BLaER1 treated with 17β-estradiol and CSF1 and Interleukin-3, amounts not matched to agents 10 nM and 100 nM (cell line): ENCODE results near the gene EFCAB11.

Source experiments
- H3K27ac ChIP-seq, 11 experiments: shearing (Covaris generic); formaldehyde crosslinking; 2 replicates each; pipeline ENCODE4 v1.8.1; 2022
- H3K27me3 ChIP-seq, 11 experiments: shearing (Covaris generic); formaldehyde crosslinking; 2 replicates each; pipeline ENCODE4 v1.8.1; 2022
- H3K36me3 ChIP-seq, 11 experiments: shearing (Covaris generic); formaldehyde crosslinking; 2 replicates each; pipeline ENCODE4 v1.8.1; 2022
- H3K4me1 ChIP-seq, 10 experiments: shearing (Covaris generic); formaldehyde crosslinking; 2 replicates each; pipeline ENCODE4 v1.8.1; 2022
- H3K4me2 ChIP-seq, 11 experiments: shearing (Covaris generic); formaldehyde crosslinking; 2 replicates each; pipeline ENCODE4 v1.8.1; 2022
- H3K4me3 ChIP-seq, 10 experiments: shearing (Covaris generic); formaldehyde crosslinking; 2 replicates each; pipeline ENCODE4 v1.8.1; 2022
- H3K9ac ChIP-seq, 11 experiments: shearing (Covaris generic); formaldehyde crosslinking; 2 replicates each; pipeline ENCODE4 v1.8.1; 2022
- H3K9me3 ChIP-seq, 11 experiments: shearing (Covaris generic); formaldehyde crosslinking; replicated peaks in 1 of 11; 2 replicates each; pipeline ENCODE4 v1.8.1; 2022
- H4K20me1 ChIP-seq, 11 experiments: shearing (Covaris generic); formaldehyde crosslinking; 2 replicates each; pipeline ENCODE4 v1.8.1; 2022
- Cebpa-rat ChIP-seq, 11 experiments: shearing (Covaris generic); IDR thresholded peaks; 2 replicates each; pipeline ENCODE4 v1.8.1; 2022

Gene EFCAB11

GRCh38 chr14:89953602-89954001 lies 928 bp downstream of the EFCAB11 start:
- no peaks in the 10 kb centered on the region for H4K20me1 ChIP-seq
- H3K27me3 ChIP-seq = no peaks in the 10 kb centered on the region
- H3K4me1 ChIP-seq = peaks cover 22 to 30% (median 26%) of the 10 kb centered on the region in 10 experiments
- peaks cover 23 to 47% (median 30%) of the 10 kb centered on the region in 11 experiments for H3K36me3 ChIP-seq
- H3K4me2 ChIP-seq = peak overlapping the region; percentile 76 to 94 (median 91)
- TF ChIP-seq Cebpa-rat (IDR thresholded peaks at IDR 0.05) = no peak
- peaks cover 10 to 18% (median 14%) of the 10 kb centered on the region in 11 experiments for H3K9me3 ChIP-seq
- H3K27ac ChIP-seq = no peak overlapping the region
- H3K9ac ChIP-seq = peak overlapping the region; percentile 67 to 96 (median 88); a peak in 15 of 22 replicates
- peak overlapping the region; percentile 78 to 96 (median 86); a peak in 16 of 20 replicates for H3K4me3 ChIP-seq

GRCh38 chr14:89952576-89952975 lies 2.0 kb downstream of the EFCAB11 start:
- Histone ChIP-seq H3K9ac (no peak overlapping the region), H3K36me3 (peaks cover 13 to 41% (median 23%) of the 10 kb centered on the region in 11 experiments), H3K4me2 (no peak overlapping the region), H3K4me3 (no peak overlapping the region), H3K27ac (no peak overlapping the region), H3K4me1 (peaks cover 20 to 28% (median 24%) of the 10 kb centered on the region in 10 experiments), H4K20me1 (no peaks in the 10 kb centered on the region), H3K27me3 (no peaks in the 10 kb centered on the region), H3K9me3 (peaks cover 0 to 8% (median 4%) of the 10 kb centered on the region in 11 experiments; a peak in 20 of 22 replicates)
- TF ChIP-seq Cebpa-rat (IDR thresholded peaks at IDR 0.05) = no peak

GRCh38 chr14:89947344-89947743 lies 7.2 kb downstream of the EFCAB11 start:
- Histone ChIP-seq H3K36me3 (peaks cover 7 to 32% (median 19%) of the 10 kb centered on the region in 11 experiments), H3K9me3 (no peaks in the 10 kb centered on the region), H4K20me1 (no peaks in the 10 kb centered on the region), H3K4me1 (no peaks in the 10 kb centered on the region), H3K4me2 (no peak overlapping the region), H3K27me3 (no peaks in the 10 kb centered on the region), H3K4me3 (no peak overlapping the region), H3K9ac (no peak overlapping the region), H3K27ac (no peak overlapping the region)
- no peak for TF ChIP-seq Cebpa-rat (IDR thresholded peaks at IDR 0.05)

GRCh38 chr14:89941830-89942377 lies 12.6 kb downstream of the EFCAB11 start:
- Histone ChIP-seq H3K27me3 (no peaks in the 10 kb centered on the region), H3K27ac (no peak overlapping the region), H3K9ac (no peak overlapping the region), H4K20me1 (no peaks in the 10 kb centered on the region), H3K4me2 (no peak overlapping the region), H3K36me3 (peaks cover 0 to 9% (median 0%) of the 10 kb centered on the region in 11 experiments; a peak in 2 of 22 replicates), H3K4me3 (no peak overlapping the region), H3K9me3 (no peaks in the 10 kb centered on the region), H3K4me1 (no peaks in the 10 kb centered on the region)
- TF ChIP-seq Cebpa-rat (IDR thresholded peaks at IDR 0.05) = no peak

GRCh38 chr14:89936654-89937185 lies 17.8 kb downstream of the EFCAB11 start:
- TF ChIP-seq Cebpa-rat (IDR thresholded peaks at IDR 0.05) = no peak
- no peaks in the 10 kb centered on the region for H3K9me3 ChIP-seq
- no peaks in the 10 kb centered on the region for H4K20me1 ChIP-seq
- no peak overlapping the region for H3K4me3 ChIP-seq
- no peaks in the 10 kb centered on the region for H3K27me3 ChIP-seq
- H3K4me1 ChIP-seq = no peaks in the 10 kb centered on the region
- no peak overlapping the region for H3K27ac ChIP-seq
- no peak overlapping the region for H3K9ac ChIP-seq
- no peak overlapping the region for H3K4me2 ChIP-seq
- H3K36me3 ChIP-seq = peaks cover 0 to 5% (median 0%) of the 10 kb centered on the region in 11 experiments; a peak in 2 of 22 replicates

GRCh38 chr14:89933002-89933401 lies 21.5 kb downstream of the EFCAB11 start:
- Histone ChIP-seq H3K27ac (no peak overlapping the region), H3K4me1 (no peaks in the 10 kb centered on the region), H3K36me3 (peaks cover 0 to 19% (median 13%) of the 10 kb centered on the region in 11 experiments; a peak in 14 of 22 replicates), H3K9me3 (no peaks in the 10 kb centered on the region), H3K4me2 (no peak overlapping the region), H3K4me3 (no peak overlapping the region), H4K20me1 (no peaks in the 10 kb centered on the region), H3K9ac (no peak overlapping the region), H3K27me3 (no peaks in the 10 kb centered on the region)
- TF ChIP-seq Cebpa-rat (IDR thresholded peaks at IDR 0.05) = no peak

GRCh38 chr14:89927186-89927865 lies 27.2 kb downstream of the EFCAB11 start:
- no peaks in the 10 kb centered on the region for H4K20me1 ChIP-seq
- H3K36me3 ChIP-seq = peaks cover 0 to 21% (median 14%) of the 10 kb centered on the region in 11 experiments; a peak in 15 of 22 replicates

GRCh38 chr14:89926694-89927093 lies 27.8 kb downstream of the EFCAB11 start:
- Histone ChIP-seq H3K27me3 (no peaks in the 10 kb centered on the region), H3K27ac (no peak overlapping the region), H3K36me3 (peaks cover 0 to 21% (median 11%) of the 10 kb centered on the region in 11 experiments; a peak in 15 of 22 replicates), H4K20me1 (no peaks in the 10 kb centered on the region), H3K4me1 (peaks cover 0 to 16% (median 2%) of the 10 kb centered on the region in 10 experiments; a peak in 5 of 20 replicates), H3K9ac (no peak overlapping the region), H3K9me3 (no peaks in the 10 kb centered on the region), H3K4me3 (no peak overlapping the region), H3K4me2 (peak overlapping the region in 1 of 11 experiments; percentile 35; a peak in 2 of 22 replicates)
- 0 out of 22 replicates have a peak, but pooled peaks of 1 of the 11 experiments have one; percentile 14 for TF ChIP-seq Cebpa-rat (IDR thresholded peaks at IDR 0.05)

More at GRCh38 chr14:89927186-89927865, 27.2 kb downstream of the EFCAB11 start:
- H3K4me2 ChIP-seq = peak overlapping the region in 3 of 11 experiments; percentile 2 to 35 (median 10); a peak in 3 of 22 replicates
- H3K9me3 ChIP-seq = no peaks in the 10 kb centered on the region
- no peaks in the 10 kb centered on the region for H3K27me3 ChIP-seq
- peaks cover 0 to 15% (median 0%) of the 10 kb centered on the region in 10 experiments; a peak in 5 of 20 replicates for H3K4me1 ChIP-seq
- H3K27ac ChIP-seq = no peak overlapping the region
- H3K4me3 ChIP-seq = no peak overlapping the region
- TF ChIP-seq Cebpa-rat (IDR thresholded peaks at IDR 0.05) = no peak
- H3K9ac ChIP-seq = no peak overlapping the region

GRCh38 chr14:89924268-89924667 lies 30.3 kb downstream of the EFCAB11 start:
- Histone ChIP-seq H3K27ac (no peak overlapping the region), H3K4me2 (no peak overlapping the region), H3K27me3 (no peaks in the 10 kb centered on the region), H4K20me1 (no peaks in the 10 kb centered on the region), H3K36me3 (peaks cover 0 to 9% (median 0%) of the 10 kb centered on the region in 11 experiments; a peak in 4 of 22 replicates), H3K9me3 (no peaks in the 10 kb centered on the region), H3K9ac (no peak overlapping the region), H3K4me1 (peaks cover 0 to 16% (median 2%) of the 10 kb centered on the region in 10 experiments; a peak in 5 of 20 replicates), H3K4me3 (no peak overlapping the region)
- TF ChIP-seq Cebpa-rat (IDR thresholded peaks at IDR 0.05) = no peak
